ENCODE data around the gene TNP2.
"Not testable (repeated sequence)": the region's sequence is repeated elsewhere in the genome, so short reads cannot be mapped to it uniquely, and the experiment has no call there.

TNP2 gene

GRCh38 chr16:11239644-11240632 is 29.2 kb downstream of the TNP2 start:
- no peak for DNase-seq

GRCh38 chr16:11238272-11239202 is 30.6 kb downstream of the TNP2 start:
- no peak for DNase-seq

- DNase-seq = no peak
Observed at GRCh38 chr16:11236461-11237254, 32.5 kb downstream of the TNP2 start.

- no peak for DNase-seq
Observed at GRCh38 chr16:11235703-11235991, 33.5 kb downstream of the TNP2 start.

GRCh38 chr16:11234884-11235702 is 34.0 kb downstream of the TNP2 start:
- DNase-seq = no peak

GRCh38 chr16:11233727-11234376 is 35.3 kb downstream of the TNP2 start:
- DNase-seq = peak; percentile 47

- DNase-seq = peak; percentile 88
Observed at GRCh38 chr16:11232852-11233726, 36.0 kb downstream of the TNP2 start.

- no peak for DNase-seq
Observed at GRCh38 chr16:11232302-11232851, 36.7 kb downstream of the TNP2 start.

GRCh38 chr16:11231367-11231970 is 37.7 kb downstream of the TNP2 start:
- no peak for DNase-seq

GRCh38 chr16:11229906-11230305 is 39.2 kb downstream of the TNP2 start:
- no peak for DNase-seq

GRCh38 chr16:11229432-11229831 is 39.7 kb downstream of the TNP2 start:
- no peak for DNase-seq

GRCh38 chr16:11225677-11226549 is 43.2 kb downstream of the TNP2 start:
- no peak for DNase-seq

- peak; percentile 54 for DNase-seq
Observed at GRCh38 chr16:11224894-11225676, 44.0 kb downstream of the TNP2 start.

- DNase-seq = peak; percentile 58
Observed at GRCh38 chr16:11224096-11224893, 44.8 kb downstream of the TNP2 start.

- DNase-seq = not testable (repeated sequence)
Observed at GRCh38 chr16:11220507-11220906, 48.6 kb downstream of the TNP2 start.

- no peak for DNase-seq
Observed at GRCh38 chr16:11219178-11219577, 49.9 kb downstream of the TNP2 start.

GRCh38 chr16:11218604-11218962 is 50.5 kb downstream of the TNP2 start:
- DNase-seq = no peak

Measured in activated effector memory CD4-positive, alpha-beta T cell treated with Interleukin-2 at 50 U/mL for 16 hours (primary cell).